KMS-11 (cell line): ENCODE data around the gene DRAP1.
A peak's percentile ranks its signal among the peaks of the same experiment; 100 is the strongest.

Experiments used
- H2AFZ ChIP-seq: fragments of 200-600 bp; sonication (generic); 2 replicates; pipeline ENCODE4 v1.6.1; 2016; ENCODE audit warnings: antibody characterized with exemption, mixed run types, low read depth
- H3K27ac ChIP-seq: fragments of 200-600 bp; sonication (generic); 2 replicates; pipeline ENCODE4 v1.6.1; 2016; ENCODE audit warnings: mild to moderate bottlenecking, mixed run types
- H3K27me3 ChIP-seq: fragments of 200-600 bp; sonication (generic); 2 replicates; pipeline ENCODE4 v1.6.1; 2017; ENCODE audit warnings: mild to moderate bottlenecking, low read depth, mixed run types, moderate library complexity; ENCODE audit not compliant: insufficient read depth
- H3K36me3 ChIP-seq: fragments of 200-600 bp; sonication (generic); 2 replicates; pipeline ENCODE4 v1.6.1; 2017; ENCODE audit warnings: mild to moderate bottlenecking, mixed run types; ENCODE audit not compliant: insufficient read depth
- H3K4me1 ChIP-seq: fragments of 200-600 bp; sonication (generic); 2 replicates; pipeline ENCODE4 v1.6.1; 2016; ENCODE audit warnings: mild to moderate bottlenecking, low read depth, mixed run types; ENCODE audit not compliant: poor library complexity, severe bottlenecking
- H3K4me2 ChIP-seq: fragments of 200-600 bp; sonication (generic); 2 replicates; pipeline ENCODE4 v1.7.0; 2016; ENCODE audit warnings: mild to moderate bottlenecking, mixed run types
- H3K4me3 ChIP-seq: fragments of 200-600 bp; sonication (generic); IDR thresholded peaks from 2 replicates; pipeline ENCODE4 v1.6.1; 2017; ENCODE audit warnings: low read depth, low read length, mixed read lengths; ENCODE audit not compliant: insufficient read depth
- H3K79me2 ChIP-seq: fragments of 200-600 bp; sonication (generic); 2 replicates; pipeline ENCODE4 v1.6.1; 2016; ENCODE audit warnings: low read depth, mixed run types; ENCODE audit not compliant: insufficient read depth
- H3K9ac ChIP-seq: fragments of 200-600 bp; sonication (generic); 2 replicates; pipeline ENCODE4 v1.6.1; 2016; ENCODE audit warnings: mild to moderate bottlenecking, mixed run types
- H4K20me1 ChIP-seq: fragments of 200-600 bp; sonication (generic); 2 replicates; pipeline ENCODE4 v1.6.1; 2016; ENCODE audit warnings: mild to moderate bottlenecking, mixed run types; ENCODE audit not compliant: insufficient read depth
- CTCF ChIP-seq: fragments of 200-600 bp; sonication (generic); conservative IDR thresholded peaks from 2 replicates; pipeline ENCODE4 v1.6.1; 2017; ENCODE audit warnings: low read depth, mild to moderate bottlenecking, antibody characterized with exemption, low read length, moderate library complexity, mixed read lengths

The DRAP1 gene

GRCh38 chr11:65961267-65962140 lies 42.3 kb downstream of the DRAP1 start, which contains the start of gene SART1:
TSS of gene SART1 (plus strand) at chr11:65961734. CDS start at chr11:65961781, 47 bp downstream.
- Histone ChIP-seq H3K27ac (peak within 1 kb of the TSS; percentile 72), H3K4me2 (peak within 1 kb of the TSS; percentile 85), H3K9ac (peak within 1 kb of the TSS; percentile 83), H3K36me3 (no peaks in the 10 kb centered on the region), H4K20me1 (0 out of 2 replicates have a peak, but pooled peaks cover 3% of the 10 kb centered on the region), H3K27me3 (no peaks in the 10 kb centered on the region), H2AFZ (peak within 1 kb of the TSS; percentile 73), H3K4me1 (peaks cover 33% of the 10 kb centered on the region), H3K4me3 (no peak within 1 kb of the TSS), H3K79me2 (peaks cover 27% of the 10 kb centered on the region)
- TF ChIP-seq CTCF, result no peak

GRCh38 chr11:65962141-65962564 lies 42.9 kb downstream of the DRAP1 start:
- Histone ChIP-seq H3K36me3 (no peaks in the 10 kb centered on the region), H4K20me1 (0 out of 2 replicates have a peak, but pooled peaks cover 3% of the 10 kb centered on the region), H3K9ac (peak overlapping the region; percentile 83; the same call in 1 of the 2 replicates), H3K27me3 (no peaks in the 10 kb centered on the region), H3K79me2 (peaks cover 27% of the 10 kb centered on the region), H3K4me2 (peak overlapping the region; percentile 73), H3K27ac (peak overlapping the region; percentile 17; the same call in 1 of the 2 replicates), H3K4me3 (no peak overlapping the region), H2AFZ (no peak overlapping the region), H3K4me1 (peaks cover 26% of the 10 kb centered on the region)
- no peak for TF ChIP-seq CTCF

- H3K27ac ChIP-seq, result no peak overlapping the region
- H3K27me3 ChIP-seq, result no peaks in the 10 kb centered on the region
- H3K4me2 ChIP-seq, result no peak overlapping the region
- no peak overlapping the region for H3K4me3 ChIP-seq
- TF ChIP-seq CTCF, result no peak
- no peaks in the 10 kb centered on the region for H3K36me3 ChIP-seq
- peaks cover 27% of the 10 kb centered on the region for H3K79me2 ChIP-seq
- H2AFZ ChIP-seq, result no peak overlapping the region
- H4K20me1 ChIP-seq, result 0 out of 2 replicates have a peak, but pooled peaks cover 3% of the 10 kb centered on the region
- no peak overlapping the region for H3K9ac ChIP-seq
- peaks cover 23% of the 10 kb centered on the region for H3K4me1 ChIP-seq
Observed at GRCh38 chr11:65964906-65965305, 45.7 kb downstream of the DRAP1 start.

GRCh38 chr11:65965986-65966762 lies 46.9 kb downstream of the DRAP1 start:
- H3K4me3 ChIP-seq, result no peak overlapping the region
- no peak overlapping the region for H3K4me2 ChIP-seq
- H3K9ac ChIP-seq, result no peak overlapping the region
- 0 out of 2 replicates have a peak, but pooled peaks cover 3% of the 10 kb centered on the region for H4K20me1 ChIP-seq
- H3K79me2 ChIP-seq, result peaks cover 25% of the 10 kb centered on the region
- H3K4me1 ChIP-seq, result peaks cover 18% of the 10 kb centered on the region
- no peak overlapping the region for H3K27ac ChIP-seq
- TF ChIP-seq CTCF, result no peak
- H2AFZ ChIP-seq, result no peak overlapping the region
- no peaks in the 10 kb centered on the region for H3K36me3 ChIP-seq
- H3K27me3 ChIP-seq, result no peaks in the 10 kb centered on the region
